Prostate gland (tissue), 2 donors: ENCODE measurements around the gene COL23A1. TPM values are rescaled to one million over a fixed set of nuclear protein-coding genes. Genes with fewer than 3 reads are reported as not detected.
"Not testable (repeated sequence)": the region's sequence is repeated elsewhere in the genome, so short reads cannot be mapped to it uniquely, and the experiment has no call there.

Source experiments
- DNase-seq: peaks from one replicate; pipeline ENCODE4 v3.0.0-alpha.2; 2019; ENCODE audit warnings: low spot score
- H3K27ac ChIP-seq, 2 donors: fragments of 200-600 bp; sonication (generic); 2 replicates each; pipeline ENCODE4 v1.5.1; 2017 to 2019
- H3K27me3 ChIP-seq: fragments of 200-600 bp; sonication (generic); replicated peaks from 2 replicates; pipeline ENCODE4 v1.5.1; 2019; ENCODE audit not compliant: insufficient read depth
- H3K36me3 ChIP-seq, 2 donors: fragments of 200-600 bp; sonication (generic); 1 replicate in 1 of 2; 2 replicates in 1 of 2; pipeline versions ENCODE4 v1.5.1 to v1.8.1; 2017 to 2019
- H3K4me1 ChIP-seq: fragments of 200-600 bp; sonication (generic); replicated peaks from 2 replicates; pipeline ENCODE4 v1.5.1; 2019
- H3K4me3 ChIP-seq, 2 donors: fragments of 200-600 bp; sonication (generic); 2 replicates each; pipeline ENCODE4 v1.5.1; 2017 to 2019
- H3K9me3 ChIP-seq: fragments of 200-600 bp; sonication (generic); 2 replicates; pipeline ENCODE4 v1.5.1; 2017
- CTCF ChIP-seq, 4 experiments: fragments of 200-600 bp in 2 of 4; fragments of 450-650 bp in 2 of 4; sonication (generic) in 2 of 4; IDR thresholded peaks; 1 replicate in 3 of 4; 2 replicates in 1 of 4; pipeline ENCODE4 v1.5.1; 2016 to 2019; ENCODE audit warnings: antibody characterized with exemption in 4 of 4, mild to moderate bottlenecking in 2 of 4, moderate library complexity in 2 of 4
- POLR2A ChIP-seq: fragments of 450-650 bp; IDR thresholded peaks from one replicate; pipeline ENCODE4 v1.6.1; 2016; ENCODE audit warnings: antibody characterized with exemption, mild to moderate bottlenecking
- POLR2AphosphoS5 ChIP-seq: sonication (generic); formaldehyde crosslinking; IDR thresholded peaks from one replicate; pipeline ENCODE4 v1.6.1; 2017; ENCODE audit warnings: antibody characterized with exemption
- WGBS: methylation state at CpG from one replicate; pipeline ENCODE4 v1.1.5; 2018; 5-methylcytosine and 5-hydroxymethylcytosine counted together
- intact Hi-C: fragments of 100-400 bp; cut with DNase I; formaldehyde crosslinking; loops from one replicate; pipeline ENCODE4 v1.14.2; 2022
- total RNA-seq, 2 donors: library from RNA; depleted of rRNA; stranded (reverse); fragments of >200 nt; gene quantifications; one replicate each; pipeline ENCODE4 v1.1.0, GENCODE V29; 2016

The COL23A1 gene
- total RNA-seq, 2 donors from 2014 or later = 2.7 to 6.1 TPM

- Histone ChIP-seq H3K4me3 (no peak overlapping the region), H3K9me3 (no peaks in the 10 kb centered on the region), H3K27me3 (no peaks in the 10 kb centered on the region), H3K27ac (no peak overlapping the region), H3K4me1 (peaks cover 11% of the 10 kb centered on the region), H3K36me3 (no peaks in the 10 kb centered on the region)
- DNase-seq = no peak
- TF ChIP-seq POLR2A (no peak), POLR2AphosphoS5 (no peak), CTCF (IDR thresholded peaks at IDR 0.05) (no peak)
- intact Hi-C loops = no loop called here
- WGBS = 51% methylated on average over 2 of the region's 2 CpGs
Observed at GRCh38 chr5:178201927-178202235, 388.3 kb downstream of the COL23A1 start.

- H3K27me3 ChIP-seq = no peaks in the 10 kb centered on the region
- no peak overlapping the region for H3K27ac ChIP-seq
- 86% methylated on average over 14 of the region's 14 CpGs for WGBS
- no peak for TF ChIP-seq POLR2AphosphoS5
- no peak for TF ChIP-seq POLR2A
- intact Hi-C loops = no loop called here
- H3K4me1 ChIP-seq = peaks cover 6% of the 10 kb centered on the region
- no peaks in the 10 kb centered on the region for H3K36me3 ChIP-seq
- DNase-seq = no peak
- no peaks in the 10 kb centered on the region for H3K9me3 ChIP-seq
- H3K4me3 ChIP-seq = no peak overlapping the region
Observed at GRCh38 chr5:178201221-178201926, 388.8 kb downstream of the COL23A1 start.

GRCh38 chr5:178199581-178200434, 390.4 kb downstream of the COL23A1 start:
- H3K27me3 ChIP-seq = no peaks in the 10 kb centered on the region
- intact Hi-C loops = no loop called here
- no peak overlapping the region for H3K4me3 ChIP-seq
- H3K9me3 ChIP-seq = no peaks in the 10 kb centered on the region
- H3K4me1 ChIP-seq = no peaks in the 10 kb centered on the region
- TF ChIP-seq POLR2AphosphoS5 (peak; percentile 23), CTCF (IDR thresholded peaks at IDR 0.05) (no peak)
- DNase-seq = peak; percentile 57
- 48% methylated on average over 12 of the region's 12 CpGs for WGBS
- H3K27ac ChIP-seq = no peak overlapping the region
- no peaks in the 10 kb centered on the region for H3K36me3 ChIP-seq

GRCh38 chr5:178198706-178199105, 391.5 kb downstream of the COL23A1 start:
- intact Hi-C loops = no loop called here
- H3K27me3 ChIP-seq = no peaks in the 10 kb centered on the region
- TF ChIP-seq POLR2AphosphoS5 (no peak), CTCF (IDR thresholded peaks at IDR 0.05) (no peak), POLR2A (no peak)
- no peak overlapping the region for H3K27ac ChIP-seq
- no peak overlapping the region for H3K4me3 ChIP-seq
- no peaks in the 10 kb centered on the region for H3K36me3 ChIP-seq
- H3K9me3 ChIP-seq = no peaks in the 10 kb centered on the region
- DNase-seq = no peak
- 82% methylated on average over 11 of the region's 11 CpGs for WGBS
- H3K4me1 ChIP-seq = no peaks in the 10 kb centered on the region

- H3K27me3 ChIP-seq, intact Hi-C loops, H3K36me3 ChIP-seq, H3K4me3 ChIP-seq, H3K9me3 ChIP-seq, DNase-seq, H3K4me1 ChIP-seq, H3K27ac ChIP-seq: not testable (repeated sequence)
- 85% methylated on average over 11 of the region's 11 CpGs for WGBS
Observed at GRCh38 chr5:178198151-178198550, 392.0 kb downstream of the COL23A1 start.
